ENCODE measurements around the gene UBE2G2.

Gene UBE2G2

GRCh38 chr21:44762221-44763049 lies 39.2 kb downstream of the UBE2G2 start:
- no peak for DNase-seq

GRCh38 chr21:44761747-44762208 lies 39.8 kb downstream of the UBE2G2 start:
- no peak for DNase-seq

GRCh38 chr21:44761011-44761729 lies 40.5 kb downstream of the UBE2G2 start:
- no peak for DNase-seq

- no peak for DNase-seq
These were observed 41.2 kb downstream of the UBE2G2 start for GRCh38 chr21:44760376-44760775.

- no peak for DNase-seq
These were observed 41.9 kb downstream of the UBE2G2 start for GRCh38 chr21:44759628-44760285.

- DNase-seq, result peak; percentile 1
These were observed 42.6 kb downstream of the UBE2G2 start for GRCh38 chr21:44758781-44759627.

- peak; percentile 5 for DNase-seq
These were observed 43.5 kb downstream of the UBE2G2 start for GRCh38 chr21:44758141-44758561.

- DNase-seq, result no peak
These were observed 43.9 kb downstream of the UBE2G2 start for GRCh38 chr21:44757731-44758130.

GRCh38 chr21:44756423-44757185 lies 45.0 kb downstream of the UBE2G2 start:
- DNase-seq, result no peak

- DNase-seq, result no peak
These were observed 46.4 kb downstream of the UBE2G2 start for GRCh38 chr21:44755227-44755626.

- DNase-seq, result no peak
These were observed 48.3 kb downstream of the UBE2G2 start for GRCh38 chr21:44753357-44753756.

- no peak for DNase-seq
These were observed 48.9 kb downstream of the UBE2G2 start for GRCh38 chr21:44752671-44753235.

GRCh38 chr21:44751799-44752636 lies 49.6 kb downstream of the UBE2G2 start:
- DNase-seq, result no peak

- no peak for DNase-seq
These were observed 50.3 kb downstream of the UBE2G2 start for GRCh38 chr21:44751186-44751798.

GRCh38 chr21:44750675-44751025 lies 51.0 kb downstream of the UBE2G2 start:
- DNase-seq, result no peak

- DNase-seq, result no peak
These were observed 51.6 kb downstream of the UBE2G2 start for GRCh38 chr21:44749759-44750674.

GRCh38 chr21:44749116-44749758 lies 52.4 kb downstream of the UBE2G2 start:
- DNase-seq, result no peak

- no peak for DNase-seq
These were observed 53.0 kb downstream of the UBE2G2 start for GRCh38 chr21:44748621-44749020.
